SH-SY5Y (cell line): ENCODE data around the gene ST3GAL4.

ENCODE experiments used
- GATA2 ChIP-seq: IDR thresholded peaks from 2 replicates; pipeline ENCODE4 v1.6.1; 2011; ENCODE audit warnings: mild to moderate bottlenecking, low read depth, low read length
- GATA3 ChIP-seq: IDR thresholded peaks from 2 replicates; pipeline ENCODE4 v1.6.1; 2011; ENCODE audit warnings: low read depth, mild to moderate bottlenecking, low read length, moderate library complexity

The ST3GAL4 gene

GRCh38 chr11:126418887-126419286, 63.4 kb downstream of the ST3GAL4 start:
- TF ChIP-seq GATA3 (no peak), GATA2 (no peak)

DNA sequence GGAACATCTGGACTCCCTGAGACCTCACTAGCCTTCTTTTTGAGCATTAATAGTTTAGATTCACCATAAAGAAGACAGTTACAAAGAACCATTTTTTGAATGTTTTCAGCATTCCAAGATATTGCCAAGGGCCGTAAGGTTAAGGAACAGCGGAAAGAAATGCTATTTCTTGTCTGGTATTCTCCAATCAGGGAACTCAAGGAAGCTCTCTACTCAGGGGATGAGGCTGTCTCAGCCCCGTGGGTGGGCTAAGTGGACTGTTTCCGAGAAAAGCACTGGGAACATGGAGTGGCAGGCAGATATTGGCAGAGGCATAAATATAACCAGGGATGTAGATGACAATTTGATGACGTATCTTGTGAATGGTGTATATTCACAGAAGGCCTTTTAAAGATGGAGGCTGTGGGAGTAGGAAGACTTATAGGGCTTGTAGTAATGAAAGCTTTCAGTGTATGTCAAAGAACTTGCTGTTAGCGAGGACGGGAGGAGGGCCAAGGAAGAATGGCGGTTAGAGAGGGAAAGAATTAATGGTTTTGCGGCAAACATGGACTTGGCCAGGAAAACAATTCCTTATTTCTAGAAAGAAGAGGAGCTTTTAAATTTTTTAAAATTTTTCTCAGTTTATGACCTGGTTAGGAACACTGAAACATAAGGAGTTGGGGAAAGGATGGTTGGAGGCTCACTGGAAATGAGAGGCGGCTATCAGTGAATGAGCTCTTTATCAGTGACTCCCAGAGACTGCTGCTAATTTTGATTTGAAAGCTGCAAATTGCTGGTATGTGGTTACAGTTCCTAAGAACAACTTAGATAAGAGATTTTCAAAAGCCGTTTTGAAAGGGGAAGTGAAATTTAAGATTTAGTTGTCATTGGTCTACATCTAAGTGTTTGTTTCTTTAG, 64.6 kb downstream of the ST3GAL4 start:
- TF ChIP-seq GATA2 (no peak), GATA3 (no peak)

DNA sequence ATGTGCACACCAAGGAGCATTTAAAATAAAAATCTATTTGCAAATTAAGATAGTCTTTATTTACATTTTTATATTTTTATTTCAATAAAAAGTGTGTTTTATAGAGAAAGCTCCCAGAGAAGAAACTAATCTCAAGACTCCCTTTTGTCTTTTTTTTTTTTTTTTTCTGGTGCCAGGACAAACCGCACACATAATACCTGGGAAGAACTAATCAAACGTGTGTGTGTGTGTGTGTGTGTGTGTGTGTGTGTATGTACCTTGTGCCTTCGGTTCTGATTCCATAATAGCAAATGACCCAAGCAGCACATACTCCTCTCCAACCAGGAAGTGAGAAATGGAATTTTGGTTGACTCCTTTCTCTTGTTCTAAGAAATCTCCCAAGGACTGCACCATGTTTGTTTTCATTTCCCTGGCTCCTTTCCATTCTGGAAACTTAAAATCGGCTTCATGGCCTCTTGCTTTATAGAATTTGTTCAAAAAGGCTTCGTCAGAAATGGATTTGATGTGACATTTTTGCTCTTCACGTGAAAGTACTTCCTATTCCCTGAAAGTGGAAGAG, 65.3 kb downstream of the ST3GAL4 start:
- TF ChIP-seq GATA3 (no peak), GATA2 (no peak)

DNA sequence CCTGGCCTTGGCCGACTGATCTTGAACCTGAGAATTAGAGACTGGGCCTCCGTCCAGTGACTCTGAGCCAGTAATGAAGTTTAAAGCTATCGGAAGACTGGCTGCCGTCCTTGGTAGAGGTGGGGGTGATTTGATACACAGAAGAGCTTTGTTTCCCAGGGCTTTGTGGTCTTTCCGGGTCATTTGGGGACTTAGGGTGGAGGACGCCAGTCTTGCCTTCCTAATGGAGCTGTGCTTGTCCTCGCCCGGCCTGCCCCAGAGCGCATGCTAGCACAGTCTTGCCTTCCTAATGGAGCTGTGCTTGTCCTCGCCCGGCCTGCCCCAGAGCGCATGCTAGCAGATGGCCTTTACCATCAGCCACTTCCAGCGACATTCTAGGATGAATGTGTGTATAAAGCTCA, 65.8 kb downstream of the ST3GAL4 start:
- TF ChIP-seq GATA2 (no peak), GATA3 (no peak)

DNA sequence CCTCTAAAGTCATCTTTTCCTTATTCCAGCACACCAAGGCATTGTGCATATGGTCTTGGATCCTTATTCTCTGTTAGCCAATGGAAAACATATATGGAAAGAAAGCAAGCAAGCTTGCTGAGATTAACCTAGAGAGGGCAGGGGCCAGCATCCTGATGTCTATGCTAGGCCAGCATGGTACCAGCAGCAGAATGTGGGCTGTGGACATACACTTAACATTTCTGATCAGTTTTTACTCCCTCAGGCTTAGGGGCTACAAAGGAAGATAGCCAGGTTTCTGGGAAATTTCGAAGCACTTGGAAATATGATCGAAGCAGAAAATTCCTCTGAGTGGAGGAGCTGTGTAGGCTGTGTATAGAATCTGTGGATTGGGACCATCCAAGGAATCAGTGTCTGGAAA, 67.0 kb downstream of the ST3GAL4 start:
- no peak for TF ChIP-seq GATA2
- no peak for TF ChIP-seq GATA3

- TF ChIP-seq GATA2 (no peak), GATA3 (no peak)
Measured at GRCh38 chr11:126423154-126423553, 67.7 kb downstream of the ST3GAL4 start.

DNA sequence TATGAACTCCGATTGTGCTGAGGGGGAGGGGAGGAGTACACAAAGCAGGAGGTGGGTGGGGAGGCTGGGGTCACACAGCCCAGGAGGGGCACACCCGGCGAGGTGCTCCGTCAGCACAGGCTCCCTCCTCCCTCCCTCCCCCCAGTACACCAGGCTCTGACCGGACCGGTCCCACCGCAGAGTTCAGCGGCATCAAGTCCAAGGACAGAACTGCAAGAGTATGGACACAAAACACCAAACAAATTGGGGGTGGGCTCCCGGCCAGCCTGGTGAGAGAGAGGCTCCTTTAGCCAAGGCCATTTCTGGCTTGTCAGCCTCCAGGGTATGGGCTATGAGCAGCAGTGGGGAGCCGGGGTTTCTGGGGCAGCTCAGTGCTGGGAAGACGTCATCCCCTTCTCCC, 68.3 kb downstream of the ST3GAL4 start:
- TF ChIP-seq GATA2 (no peak), GATA3 (no peak)

- TF ChIP-seq GATA3 (no peak), GATA2 (no peak)
Measured at GRCh38 chr11:126424471-126425039, 69.1 kb downstream of the ST3GAL4 start.

GRCh38 chr11:126426106-126426505, 70.6 kb downstream of the ST3GAL4 start:
- TF ChIP-seq GATA2 (0 out of 2 replicates have a peak, but pooled peaks have one; percentile 6), GATA3 (no peak)

DNA sequence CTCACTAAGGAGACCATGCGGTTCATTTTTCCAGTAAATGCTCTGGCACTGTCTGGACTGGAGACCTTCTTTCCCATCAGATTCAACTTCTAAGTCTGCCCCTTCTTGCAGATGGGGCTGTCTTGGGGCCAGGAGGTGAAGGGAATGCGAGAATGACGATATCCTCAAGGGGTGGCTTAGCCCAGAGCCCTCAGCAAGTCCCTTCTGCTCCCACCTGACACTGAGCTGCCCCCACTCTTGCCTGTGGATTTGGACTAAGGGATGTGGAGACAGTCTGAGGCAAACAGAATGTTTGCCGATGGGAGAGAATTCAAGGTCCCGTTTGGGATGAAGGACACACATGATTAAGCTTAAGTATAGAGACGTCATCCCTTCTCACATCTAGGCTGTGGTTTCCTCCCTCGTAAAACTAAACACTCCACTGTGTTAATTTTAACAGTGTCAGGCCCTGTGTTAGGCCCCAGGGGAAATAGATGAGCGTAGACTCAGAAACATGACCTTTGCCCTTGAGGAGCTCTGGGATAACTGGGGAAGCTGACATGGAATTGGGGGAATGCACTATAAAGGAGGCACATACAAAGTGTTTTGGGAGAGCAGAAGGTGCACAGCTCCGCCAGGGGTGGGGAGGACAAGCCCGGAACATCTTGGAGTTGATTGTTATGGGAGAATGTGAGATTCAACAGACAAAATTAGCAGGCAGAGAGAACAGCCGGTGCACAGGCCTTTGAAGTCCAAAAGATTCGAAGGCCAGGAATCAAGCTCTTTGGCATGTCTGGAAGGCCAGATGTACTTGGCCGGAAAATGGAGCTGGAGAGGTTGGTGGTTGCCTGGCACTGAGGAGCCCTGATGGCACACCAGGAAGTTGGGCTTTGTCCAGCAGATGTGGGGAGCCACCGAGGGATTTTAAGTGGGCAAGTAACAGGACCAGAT, 71.6 kb downstream of the ST3GAL4 start:
- TF ChIP-seq GATA3 = no peak
- TF ChIP-seq GATA2 = no peak

- TF ChIP-seq GATA3 (no peak), GATA2 (no peak)
Measured at GRCh38 chr11:126430581-126431335, 75.3 kb downstream of the ST3GAL4 start.

- TF ChIP-seq GATA3 (no peak), GATA2 (no peak)
Measured at GRCh38 chr11:126431401-126432064, 76.0 kb downstream of the ST3GAL4 start.

DNA sequence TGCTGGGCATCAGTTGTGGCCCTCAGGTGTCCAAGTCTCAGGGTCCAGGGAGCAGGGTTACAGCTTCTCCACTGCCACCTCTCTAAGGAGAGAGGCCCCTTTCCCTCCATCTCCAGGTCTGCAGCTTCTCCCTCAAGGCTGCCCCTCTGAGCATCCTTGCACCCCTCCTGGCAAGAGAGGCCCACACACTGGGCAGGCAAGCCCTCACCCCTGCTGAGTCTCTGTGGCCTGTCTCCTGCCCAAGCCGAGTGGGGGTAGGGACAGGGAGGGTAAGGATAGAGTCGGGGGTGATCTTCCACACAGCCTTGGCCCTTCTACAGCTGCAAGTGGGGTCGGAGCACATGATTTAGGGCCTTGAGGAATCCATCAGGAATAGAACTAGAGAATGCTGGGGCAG, 76.6 kb downstream of the ST3GAL4 start:
- TF ChIP-seq GATA2 (no peak), GATA3 (no peak)

- TF ChIP-seq GATA2 = no peak
- TF ChIP-seq GATA3 = no peak
Measured at GRCh38 chr11:126432525-126432924, 77.0 kb downstream of the ST3GAL4 start.
